ENCODE results near the gene RNF145. TPM values are rescaled to one million over a fixed set of nuclear protein-coding genes. Genes with fewer than 3 reads are reported as not detected.

Gene RNF145
- total and polyA plus RNA-seq, 2 donors: 39.2 to 60.6 TPM

DNA sequence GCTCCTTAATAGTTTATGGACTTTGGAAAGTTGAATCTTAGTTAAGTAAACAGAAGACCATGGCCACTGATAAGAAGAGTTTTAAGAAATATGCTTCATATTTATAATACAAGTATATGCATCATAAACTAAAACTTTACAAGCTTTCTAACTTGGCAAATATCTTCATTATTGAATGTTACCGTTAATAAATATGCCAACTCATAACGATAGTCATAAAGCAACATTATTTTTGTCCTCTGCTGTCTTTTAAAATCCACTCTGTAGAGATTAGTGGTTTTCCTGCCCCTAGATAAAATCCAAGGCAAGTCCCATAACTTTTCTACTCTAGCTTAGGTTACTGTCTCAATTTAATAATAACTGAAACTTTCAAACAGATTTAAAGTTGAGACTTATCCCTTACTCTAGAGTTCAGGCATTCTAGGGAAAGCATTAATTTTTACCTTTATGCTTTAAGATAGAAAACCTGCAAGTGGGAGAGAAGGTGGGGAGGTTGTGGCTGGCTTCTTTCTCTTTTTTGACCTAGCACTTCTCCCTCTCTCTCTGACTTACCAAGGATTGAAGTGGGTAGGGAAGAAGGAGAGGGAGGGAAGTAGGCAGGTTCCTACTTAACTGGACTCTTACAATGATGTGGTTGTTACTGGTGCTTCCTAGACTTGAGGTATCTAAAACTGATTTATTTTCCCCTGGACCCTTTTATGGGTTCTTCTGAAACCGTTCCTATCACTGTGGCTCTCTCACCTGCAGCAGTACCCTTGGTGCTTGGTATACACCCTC lies 29.6 kb downstream of the RNF145 start:
- WGBS: 78% methylated on average over 3 of the region's 3 CpGs
- H3K27ac ChIP-seq (ENCODE audit: low read depth in 1 of 2, low read length in 1 of 2): peak overlapping the region; percentile 40 to 60
- H3K27me3 ChIP-seq (ENCODE audit: control insufficient read depth in 2 of 2, insufficient read depth in 1 of 2, low read length in 1 of 2): no peaks in the 10 kb centered on the region
- H3K4me1 ChIP-seq (ENCODE audit: control insufficient read depth in 2 of 2, insufficient read depth in 2 of 2, low read length in 2 of 2): peaks cover 0 to 4% of the 10 kb centered on the region in 2 donors
- DNase-seq (ENCODE audit: low read depth in 6 of 9, low spot score in 9 of 9): no peak
- H3K4me3 ChIP-seq (ENCODE audit: low read length in 2 of 2): no peak overlapping the region
- no peaks in the 10 kb centered on the region for H3K9me3 ChIP-seq (ENCODE audit: control insufficient read depth in 2 of 2, insufficient read depth in 1 of 2, low read length in 1 of 2)
- H3K36me3 ChIP-seq (ENCODE audit: control insufficient read depth in 2 of 2, insufficient read depth in 2 of 2, low read length in 1 of 2): peaks cover 7 to 21% of the 10 kb centered on the region in 2 donors

- Histone ChIP-seq H3K27ac (ENCODE audit: low read depth in 1 of 2, low read length in 1 of 2) (peak overlapping the region in 1 of 2 donors; percentile 40), H3K27me3 (ENCODE audit: control insufficient read depth in 2 of 2, insufficient read depth in 1 of 2, low read length in 1 of 2) (no peaks in the 10 kb centered on the region)
- DNase-seq (ENCODE audit: low read depth in 6 of 9, low spot score in 9 of 9): peak in 1 of 9 donors; percentile 35
These were observed 30.4 kb downstream of the RNF145 start for GRCh38 chr5:159178978-159179377.

GRCh38 chr5:159175547-159175946 lies 33.8 kb downstream of the RNF145 start:
- Histone ChIP-seq H3K4me1 (ENCODE audit: control insufficient read depth in 2 of 2, insufficient read depth in 2 of 2, low read length in 2 of 2) (no peaks in the 10 kb centered on the region), H3K27me3 (ENCODE audit: control insufficient read depth in 2 of 2, insufficient read depth in 1 of 2, low read length in 1 of 2) (no peaks in the 10 kb centered on the region), H3K27ac (ENCODE audit: low read depth in 1 of 2, low read length in 1 of 2) (peak overlapping the region in 1 of 2 donors; percentile 42), H3K9me3 (ENCODE audit: control insufficient read depth in 2 of 2, insufficient read depth in 1 of 2, low read length in 1 of 2) (no peaks in the 10 kb centered on the region), H3K4me3 (ENCODE audit: low read length in 2 of 2) (no peak overlapping the region), H3K36me3 (ENCODE audit: control insufficient read depth in 2 of 2, insufficient read depth in 2 of 2, low read length in 1 of 2) (peaks cover 3 to 20% of the 10 kb centered on the region in 2 donors)
- peak in 6 of 9 donors; percentile 12 to 64 (median 32) for DNase-seq (ENCODE audit: low read depth in 6 of 9, low spot score in 9 of 9)
- WGBS: 28% methylated on average over 1 of the region's 1 CpG

More at GRCh38 chr5:159178978-159179377, 30.4 kb downstream of the RNF145 start:
- Histone ChIP-seq H3K9me3 (ENCODE audit: control insufficient read depth in 2 of 2, insufficient read depth in 1 of 2, low read length in 1 of 2) (no peaks in the 10 kb centered on the region), H3K36me3 (ENCODE audit: control insufficient read depth in 2 of 2, insufficient read depth in 2 of 2, low read length in 1 of 2) (peaks cover 7 to 21% of the 10 kb centered on the region in 2 donors), H3K4me1 (ENCODE audit: control insufficient read depth in 2 of 2, insufficient read depth in 2 of 2, low read length in 2 of 2) (peaks cover 0 to 4% of the 10 kb centered on the region in 2 donors), H3K4me3 (ENCODE audit: low read length in 2 of 2) (no peak overlapping the region)
- WGBS: 80% methylated on average over 2 of the region's 2 CpGs

GRCh38 chr5:159174511-159175168 lies 34.7 kb downstream of the RNF145 start:
- Histone ChIP-seq H3K27me3 (ENCODE audit: control insufficient read depth in 2 of 2, insufficient read depth in 1 of 2, low read length in 1 of 2) (no peaks in the 10 kb centered on the region), H3K4me3 (ENCODE audit: low read length in 2 of 2) (no peak overlapping the region), H3K27ac (ENCODE audit: low read depth in 1 of 2, low read length in 1 of 2) (no peak overlapping the region), H3K9me3 (ENCODE audit: control insufficient read depth in 2 of 2, insufficient read depth in 1 of 2, low read length in 1 of 2) (no peaks in the 10 kb centered on the region), H3K36me3 (ENCODE audit: control insufficient read depth in 2 of 2, insufficient read depth in 2 of 2, low read length in 1 of 2) (peaks cover 0 to 13% of the 10 kb centered on the region in 2 donors), H3K4me1 (ENCODE audit: control insufficient read depth in 2 of 2, insufficient read depth in 2 of 2, low read length in 2 of 2) (no peaks in the 10 kb centered on the region)
- no peak for DNase-seq (ENCODE audit: low read depth in 6 of 9, low spot score in 9 of 9)

GRCh38 chr5:159171274-159171673 lies 38.1 kb downstream of the RNF145 start:
- Histone ChIP-seq H3K4me1 (ENCODE audit: control insufficient read depth in 2 of 2, insufficient read depth in 2 of 2, low read length in 2 of 2) (no peaks in the 10 kb centered on the region), H3K4me3 (ENCODE audit: low read length in 2 of 2) (no peak overlapping the region), H3K36me3 (ENCODE audit: control insufficient read depth in 2 of 2, insufficient read depth in 2 of 2, low read length in 1 of 2) (peaks cover 9 to 20% of the 10 kb centered on the region in 2 donors), H3K9me3 (ENCODE audit: control insufficient read depth in 2 of 2, insufficient read depth in 1 of 2, low read length in 1 of 2) (no peaks in the 10 kb centered on the region), H3K27me3 (ENCODE audit: control insufficient read depth in 2 of 2, insufficient read depth in 1 of 2, low read length in 1 of 2) (no peaks in the 10 kb centered on the region), H3K27ac (ENCODE audit: low read depth in 1 of 2, low read length in 1 of 2) (no peak overlapping the region)
- WGBS: 90% methylated on average over 3 of the region's 3 CpGs
- no peak for DNase-seq (ENCODE audit: low read depth in 6 of 9, low spot score in 9 of 9)

- Histone ChIP-seq H3K4me3 (ENCODE audit: low read length in 2 of 2) (no peak overlapping the region), H3K27me3 (ENCODE audit: control insufficient read depth in 2 of 2, insufficient read depth in 1 of 2, low read length in 1 of 2) (no peaks in the 10 kb centered on the region), H3K36me3 (ENCODE audit: control insufficient read depth in 2 of 2, insufficient read depth in 2 of 2, low read length in 1 of 2) (peaks cover 9 to 19% of the 10 kb centered on the region in 2 donors), H3K4me1 (ENCODE audit: control insufficient read depth in 2 of 2, insufficient read depth in 2 of 2, low read length in 2 of 2) (no peaks in the 10 kb centered on the region), H3K27ac (ENCODE audit: low read depth in 1 of 2, low read length in 1 of 2) (no peak overlapping the region), H3K9me3 (ENCODE audit: control insufficient read depth in 2 of 2, insufficient read depth in 1 of 2, low read length in 1 of 2) (no peaks in the 10 kb centered on the region)
- DNase-seq (ENCODE audit: low read depth in 6 of 9, low spot score in 9 of 9): no peak
These were observed 39.3 kb downstream of the RNF145 start for GRCh38 chr5:159170021-159170420.

GRCh38 chr5:159166416-159166815 lies 42.9 kb downstream of the RNF145 start:
- Histone ChIP-seq H3K36me3 (ENCODE audit: control insufficient read depth in 2 of 2, insufficient read depth in 2 of 2, low read length in 1 of 2) (peaks cover 9 to 23% of the 10 kb centered on the region in 2 donors), H3K4me3 (ENCODE audit: low read length in 2 of 2) (no peak overlapping the region), H3K27ac (ENCODE audit: low read depth in 1 of 2, low read length in 1 of 2) (no peak overlapping the region), H3K27me3 (ENCODE audit: control insufficient read depth in 2 of 2, insufficient read depth in 1 of 2, low read length in 1 of 2) (no peaks in the 10 kb centered on the region), H3K9me3 (ENCODE audit: control insufficient read depth in 2 of 2, insufficient read depth in 1 of 2, low read length in 1 of 2) (no peaks in the 10 kb centered on the region), H3K4me1 (ENCODE audit: control insufficient read depth in 2 of 2, insufficient read depth in 2 of 2, low read length in 2 of 2) (no peaks in the 10 kb centered on the region)
- no peak for DNase-seq (ENCODE audit: low read depth in 6 of 9, low spot score in 9 of 9)
- 99% methylated on average over 2 of the region's 2 CpGs for WGBS

DNA sequence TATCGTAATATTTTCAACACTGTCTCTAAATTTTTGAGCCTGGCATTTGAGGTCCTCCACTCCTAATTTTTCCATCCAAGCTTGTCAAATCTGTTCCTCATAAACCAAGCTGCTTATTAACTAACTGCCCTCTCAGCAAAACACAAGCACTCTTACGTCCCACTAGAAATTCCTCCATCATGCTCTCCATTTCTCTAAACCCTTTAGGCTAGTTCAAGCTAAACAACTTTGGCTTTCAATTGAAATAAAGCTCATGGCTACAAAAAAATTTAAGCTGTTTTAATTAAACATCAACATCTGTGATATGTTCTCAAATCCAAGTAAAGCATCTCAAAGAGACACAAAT lies 45.7 kb downstream of the RNF145 start:
- Histone ChIP-seq H3K9me3 (ENCODE audit: control insufficient read depth in 2 of 2, insufficient read depth in 1 of 2, low read length in 1 of 2) (no peaks in the 10 kb centered on the region), H3K4me1 (ENCODE audit: control insufficient read depth in 2 of 2, insufficient read depth in 2 of 2, low read length in 2 of 2) (no peaks in the 10 kb centered on the region), H3K4me3 (ENCODE audit: low read length in 2 of 2) (no peak overlapping the region), H3K36me3 (ENCODE audit: control insufficient read depth in 2 of 2, insufficient read depth in 2 of 2, low read length in 1 of 2) (peaks cover 20 to 45% of the 10 kb centered on the region in 2 donors), H3K27ac (ENCODE audit: low read depth in 1 of 2, low read length in 1 of 2) (no peak overlapping the region), H3K27me3 (ENCODE audit: control insufficient read depth in 2 of 2, insufficient read depth in 1 of 2, low read length in 1 of 2) (no peaks in the 10 kb centered on the region)
- 98% methylated on average over 2 of the region's 2 CpGs for WGBS
- DNase-seq (ENCODE audit: low read depth in 6 of 9, low spot score in 9 of 9): no peak

- peaks cover 24 to 50% of the 10 kb centered on the region in 2 donors for H3K36me3 ChIP-seq (ENCODE audit: control insufficient read depth in 2 of 2, insufficient read depth in 2 of 2, low read length in 1 of 2)
- H3K9me3 ChIP-seq (ENCODE audit: control insufficient read depth in 2 of 2, insufficient read depth in 1 of 2, low read length in 1 of 2): no peaks in the 10 kb centered on the region
- no peaks in the 10 kb centered on the region for H3K4me1 ChIP-seq (ENCODE audit: control insufficient read depth in 2 of 2, insufficient read depth in 2 of 2, low read length in 2 of 2)
- no peak overlapping the region for H3K27ac ChIP-seq (ENCODE audit: low read depth in 1 of 2, low read length in 1 of 2)
- H3K27me3 ChIP-seq (ENCODE audit: control insufficient read depth in 2 of 2, insufficient read depth in 1 of 2, low read length in 1 of 2): no peaks in the 10 kb centered on the region
- WGBS: 96% methylated on average over 1 of the region's 1 CpG
- DNase-seq (ENCODE audit: low read depth in 6 of 9, low spot score in 9 of 9): no peak
- H3K4me3 ChIP-seq (ENCODE audit: low read length in 2 of 2): no peak overlapping the region
These were observed 46.2 kb downstream of the RNF145 start for GRCh38 chr5:159163027-159163700.
